BLaER1 treated with 17β-estradiol and CSF1 and Interleukin-3, amounts not matched to agents 10 nM and 100 nM (cell line): ENCODE results near the gene SLC7A1.
A peak's percentile ranks its signal among the peaks of the same experiment; 100 is the strongest.

ENCODE experiments used
- H3K27ac ChIP-seq, 11 experiments: shearing (Covaris generic); formaldehyde crosslinking; 2 replicates each; pipeline ENCODE4 v1.8.1; 2022
- H3K27me3 ChIP-seq, 11 experiments: shearing (Covaris generic); formaldehyde crosslinking; 2 replicates each; pipeline ENCODE4 v1.8.1; 2022
- H3K36me3 ChIP-seq, 11 experiments: shearing (Covaris generic); formaldehyde crosslinking; 2 replicates each; pipeline ENCODE4 v1.8.1; 2022
- H3K4me1 ChIP-seq, 10 experiments: shearing (Covaris generic); formaldehyde crosslinking; 2 replicates each; pipeline ENCODE4 v1.8.1; 2022
- H3K4me2 ChIP-seq, 11 experiments: shearing (Covaris generic); formaldehyde crosslinking; 2 replicates each; pipeline ENCODE4 v1.8.1; 2022
- H3K4me3 ChIP-seq, 10 experiments: shearing (Covaris generic); formaldehyde crosslinking; 2 replicates each; pipeline ENCODE4 v1.8.1; 2022
- H3K9ac ChIP-seq, 11 experiments: shearing (Covaris generic); formaldehyde crosslinking; 2 replicates each; pipeline ENCODE4 v1.8.1; 2022
- H3K9me3 ChIP-seq, 11 experiments: shearing (Covaris generic); formaldehyde crosslinking; replicated peaks in 1 of 11; 2 replicates each; pipeline ENCODE4 v1.8.1; 2022
- H4K20me1 ChIP-seq, 11 experiments: shearing (Covaris generic); formaldehyde crosslinking; 2 replicates each; pipeline ENCODE4 v1.8.1; 2022
- Cebpa-rat ChIP-seq, 11 experiments: shearing (Covaris generic); IDR thresholded peaks; 2 replicates each; pipeline ENCODE4 v1.8.1; 2022

SLC7A1 gene

DNA sequence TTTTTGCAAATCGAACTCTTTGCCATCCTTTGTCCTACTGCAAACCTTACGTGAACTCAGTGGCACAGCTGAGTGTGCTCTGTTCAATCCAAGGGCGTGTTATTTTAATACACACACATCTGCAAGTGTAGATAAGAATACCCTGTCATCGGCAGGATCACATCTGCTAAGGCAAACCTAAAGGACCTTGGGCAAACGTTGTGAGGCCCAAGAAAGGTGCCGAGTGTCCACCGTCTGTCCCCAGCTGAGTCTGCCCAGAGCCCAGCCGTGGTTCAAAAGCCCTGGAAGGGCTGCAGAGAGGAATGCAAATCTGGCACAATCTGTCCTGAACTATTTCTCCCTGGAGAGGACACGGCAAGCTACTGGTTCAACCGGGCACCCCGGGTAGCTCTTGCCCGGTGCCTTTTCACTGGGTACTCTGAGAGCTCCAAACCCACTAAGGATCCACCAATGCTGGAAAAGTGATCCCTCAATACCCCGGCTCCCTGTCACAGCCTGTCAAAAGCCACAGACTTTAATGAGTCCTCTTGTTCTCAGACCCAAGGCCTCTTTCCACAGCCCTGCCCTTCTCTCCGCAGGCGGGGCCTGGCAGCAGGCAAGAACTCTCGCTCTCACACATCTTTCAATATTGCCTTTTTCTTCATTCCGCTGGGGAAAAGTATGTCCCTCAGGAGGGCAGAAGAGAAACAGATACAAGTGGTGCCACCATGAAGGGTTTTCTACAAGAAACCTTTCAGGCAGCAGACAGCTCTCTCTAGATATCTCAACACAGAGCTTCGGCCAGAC, 17.0 kb downstream of the SLC7A1 start:
- H3K4me1 ChIP-seq: peaks cover 21 to 45% (median 32%) of the 10 kb centered on the region in 10 experiments
- H3K27me3 ChIP-seq: no peaks in the 10 kb centered on the region
- no peak for TF ChIP-seq Cebpa-rat (IDR thresholded peaks at IDR 0.05)
- H4K20me1 ChIP-seq: peaks cover 78 to 100% (median 100%) of the 10 kb centered on the region in 11 experiments
- peaks cover 3 to 66% (median 48%) of the 10 kb centered on the region in 11 experiments; a peak in 17 of 22 replicates for H3K36me3 ChIP-seq
- no peak overlapping the region for H3K4me2 ChIP-seq
- no peak overlapping the region for H3K4me3 ChIP-seq
- H3K9me3 ChIP-seq: peaks cover 0 to 10% (median 0%) of the 10 kb centered on the region in 11 experiments; a peak in 1 of 22 replicates
- no peak overlapping the region for H3K27ac ChIP-seq
- H3K9ac ChIP-seq: no peak overlapping the region

DNA sequence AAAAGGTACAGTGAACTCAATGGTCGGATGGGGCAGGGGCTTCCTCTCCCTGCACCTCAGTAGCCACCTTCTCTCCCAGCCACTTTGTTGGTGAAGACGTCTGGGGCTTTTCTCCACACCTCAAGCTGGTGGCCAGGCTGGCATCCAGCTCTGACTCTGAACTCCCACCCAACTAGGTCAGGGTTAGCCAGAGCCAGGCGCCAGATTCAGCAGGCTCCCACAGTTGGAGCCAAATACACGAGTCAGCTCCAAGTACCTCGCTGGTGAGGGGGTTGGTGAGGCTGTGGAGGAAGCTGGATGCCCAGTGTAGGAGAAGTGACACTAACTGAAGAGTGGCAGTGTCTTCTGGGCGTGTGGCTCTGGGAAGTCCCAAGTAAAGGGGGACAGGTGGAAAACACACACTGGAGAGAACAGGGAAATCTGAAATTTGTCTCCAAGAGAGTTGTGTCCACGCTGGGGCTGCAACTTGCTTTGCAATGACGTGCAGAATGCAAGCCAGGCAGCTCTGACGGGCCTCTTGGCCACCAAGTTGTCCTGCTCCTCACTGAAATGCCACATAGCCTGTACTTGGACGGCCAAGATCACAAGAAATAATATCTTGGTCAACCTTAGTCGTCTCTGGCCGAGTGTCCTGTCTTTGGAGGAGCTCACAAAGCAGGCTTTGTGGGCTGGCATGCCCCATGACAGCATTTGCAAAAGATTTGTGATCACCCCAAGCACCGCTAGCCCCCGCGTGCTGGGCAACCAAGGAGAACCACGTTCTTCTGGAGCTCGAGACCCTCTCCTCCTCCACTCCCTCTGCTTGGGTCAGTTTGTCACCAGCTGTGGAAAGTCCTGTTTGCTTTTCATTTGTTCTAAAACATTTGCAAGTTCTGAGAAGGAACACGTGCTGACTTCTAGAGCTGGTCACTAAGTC, 18.1 kb downstream of the SLC7A1 start:
- H4K20me1 ChIP-seq: peaks cover 78 to 100% (median 100%) of the 10 kb centered on the region in 11 experiments

DNA sequence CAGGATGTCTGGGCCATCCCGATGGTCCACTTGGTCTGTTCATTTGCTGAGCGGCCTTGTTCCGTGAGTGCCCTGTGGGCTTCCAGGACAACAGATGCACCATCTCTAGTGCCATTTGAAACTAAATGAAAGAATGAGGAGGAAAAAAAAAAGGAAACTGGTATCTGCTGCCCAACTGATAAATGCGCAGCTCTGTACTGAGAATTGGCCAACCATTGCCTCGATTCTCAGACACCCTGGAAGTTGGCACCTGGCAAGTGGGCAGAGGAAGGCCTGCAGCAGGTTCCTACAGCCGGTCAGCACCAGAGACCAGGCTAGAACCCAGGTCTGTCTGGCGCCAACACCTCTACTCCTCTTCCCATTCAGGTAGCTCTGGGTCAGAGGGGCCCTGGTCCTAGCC, 18.9 kb downstream of the SLC7A1 start:
- Histone ChIP-seq H4K20me1 (peaks cover 78 to 100% (median 100%) of the 10 kb centered on the region in 11 experiments; a peak in 21 of 22 replicates), H3K4me2 (no peak overlapping the region)

More for the DNA sequence above, 18.1 kb downstream of the SLC7A1 start:
- H3K9me3 ChIP-seq: peaks cover 0 to 10% (median 0%) of the 10 kb centered on the region in 11 experiments; a peak in 1 of 22 replicates
- H3K27me3 ChIP-seq: no peaks in the 10 kb centered on the region
- H3K4me2 ChIP-seq: peak overlapping the region in 2 of 11 experiments; percentile 29 to 43; a peak in 4 of 22 replicates
- no peak overlapping the region for H3K4me3 ChIP-seq
- H3K36me3 ChIP-seq: peaks cover 3 to 66% (median 52%) of the 10 kb centered on the region in 11 experiments; a peak in 17 of 22 replicates
- no peak for TF ChIP-seq Cebpa-rat (IDR thresholded peaks at IDR 0.05)
- H3K9ac ChIP-seq: no peak overlapping the region
- no peak overlapping the region for H3K27ac ChIP-seq
- H3K4me1 ChIP-seq: peaks cover 17 to 38% (median 28%) of the 10 kb centered on the region in 10 experiments

DNA sequence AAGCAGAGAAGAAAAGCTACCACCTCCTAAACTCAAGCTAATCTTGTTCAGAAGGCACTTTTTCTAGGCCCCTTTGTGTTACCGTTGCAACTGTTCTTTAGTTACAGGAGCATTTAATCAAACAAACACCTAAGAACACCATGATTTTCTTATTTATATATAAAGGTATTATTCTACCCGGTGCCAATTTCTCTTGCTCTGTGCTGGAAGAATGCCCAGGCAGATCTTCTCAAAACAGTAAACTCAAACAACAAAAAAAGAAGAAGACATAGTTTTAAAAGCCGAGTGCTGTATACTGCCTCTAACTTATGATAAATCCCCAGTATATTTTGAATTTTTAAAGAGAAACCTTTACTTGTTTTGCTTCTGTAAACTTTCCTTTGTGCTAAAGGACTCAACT, 20.4 kb downstream of the SLC7A1 start:
- Histone ChIP-seq H3K9me3 (peaks cover 0 to 10% (median 0%) of the 10 kb centered on the region in 11 experiments; a peak in 1 of 22 replicates), H3K36me3 (peaks cover 3 to 68% (median 52%) of the 10 kb centered on the region in 11 experiments; a peak in 18 of 22 replicates), H3K27ac (no peak overlapping the region), H3K27me3 (no peaks in the 10 kb centered on the region), H4K20me1 (peaks cover 75 to 100% (median 100%) of the 10 kb centered on the region in 11 experiments; a peak in 21 of 22 replicates), H3K4me2 (no peak overlapping the region), H3K9ac (no peak overlapping the region), H3K4me1 (peaks cover 11 to 38% (median 23%) of the 10 kb centered on the region in 10 experiments), H3K4me3 (no peak overlapping the region)
- no peak for TF ChIP-seq Cebpa-rat (IDR thresholded peaks at IDR 0.05)

More for the DNA sequence above, 18.9 kb downstream of the SLC7A1 start:
- H3K36me3 ChIP-seq: peaks cover 3 to 64% (median 51%) of the 10 kb centered on the region in 11 experiments; a peak in 18 of 22 replicates
- H3K27me3 ChIP-seq: no peaks in the 10 kb centered on the region
- H3K4me1 ChIP-seq: peaks cover 11 to 38% (median 25%) of the 10 kb centered on the region in 10 experiments
- H3K27ac ChIP-seq: no peak overlapping the region
- no peak overlapping the region for H3K9ac ChIP-seq
- H3K4me3 ChIP-seq: no peak overlapping the region
- H3K9me3 ChIP-seq: peaks cover 0 to 10% (median 0%) of the 10 kb centered on the region in 11 experiments; a peak in 1 of 22 replicates
- TF ChIP-seq Cebpa-rat (IDR thresholded peaks at IDR 0.05): no peak

DNA sequence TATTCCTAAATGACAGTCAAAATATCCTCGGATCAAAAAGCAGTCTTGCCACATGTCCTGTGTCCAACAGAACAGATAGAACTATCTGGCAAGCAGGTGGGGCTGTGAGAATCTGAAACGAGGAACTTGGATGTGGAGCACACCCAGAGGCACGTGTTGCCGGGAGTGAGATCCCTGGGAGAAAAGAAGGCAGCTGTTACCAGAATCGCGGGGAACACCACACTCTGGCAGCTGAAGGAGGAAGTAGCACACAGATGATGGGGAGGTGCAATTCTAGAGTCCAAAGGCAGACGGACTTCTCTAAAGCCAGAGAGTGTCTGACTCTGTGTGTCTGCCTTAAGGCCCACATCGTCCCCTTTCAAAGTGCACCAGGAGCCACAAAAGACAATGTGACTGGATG, 22.3 kb downstream of the SLC7A1 start:
- H3K4me3 ChIP-seq: no peak overlapping the region
- H3K27ac ChIP-seq: no peak overlapping the region
- peaks cover 8 to 65% (median 44%) of the 10 kb centered on the region in 11 experiments; a peak in 18 of 22 replicates for H3K36me3 ChIP-seq
- TF ChIP-seq Cebpa-rat (IDR thresholded peaks at IDR 0.05): no peak
- peak overlapping the region in 8 of 11 experiments; percentile 10 to 52 (median 35); a peak in 11 of 22 replicates for H3K4me2 ChIP-seq
- peaks cover 75 to 100% (median 100%) of the 10 kb centered on the region in 11 experiments; a peak in 21 of 22 replicates for H4K20me1 ChIP-seq
- H3K4me1 ChIP-seq: peaks cover 11 to 33% (median 16%) of the 10 kb centered on the region in 10 experiments; a peak in 19 of 20 replicates
- peaks cover 0 to 10% (median 0%) of the 10 kb centered on the region in 11 experiments; a peak in 1 of 22 replicates for H3K9me3 ChIP-seq
- no peak overlapping the region for H3K9ac ChIP-seq
- no peaks in the 10 kb centered on the region for H3K27me3 ChIP-seq

DNA sequence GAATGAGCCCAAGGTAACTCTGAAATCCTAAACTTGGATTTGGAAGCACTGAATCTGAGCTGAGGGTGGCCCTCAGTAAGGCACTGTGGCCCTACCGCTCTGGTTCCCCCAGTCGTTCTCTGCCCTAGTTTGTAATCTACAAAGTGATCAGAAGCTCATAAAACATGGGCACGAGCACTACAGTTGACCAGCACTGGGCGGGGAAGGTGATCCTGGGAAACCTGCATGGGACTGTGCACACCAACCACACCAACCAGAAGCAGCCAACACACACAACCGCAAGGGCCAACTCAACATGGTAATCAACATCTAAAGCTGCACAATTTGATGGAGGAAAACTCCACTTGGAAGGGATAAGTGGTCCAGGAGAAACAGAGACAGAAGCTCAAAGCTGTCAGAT, 22.9 kb downstream of the SLC7A1 start:
- no peak overlapping the region for H3K4me3 ChIP-seq
- no peak for TF ChIP-seq Cebpa-rat (IDR thresholded peaks at IDR 0.05)
- no peak overlapping the region for H3K4me2 ChIP-seq
- peaks cover 8 to 59% (median 42%) of the 10 kb centered on the region in 11 experiments; a peak in 18 of 22 replicates for H3K36me3 ChIP-seq
- H4K20me1 ChIP-seq: peaks cover 79 to 100% (median 100%) of the 10 kb centered on the region in 11 experiments; a peak in 21 of 22 replicates
- peaks cover 11 to 28% (median 16%) of the 10 kb centered on the region in 10 experiments; a peak in 19 of 20 replicates for H3K4me1 ChIP-seq
- peaks cover 0 to 10% (median 0%) of the 10 kb centered on the region in 11 experiments; a peak in 1 of 22 replicates for H3K9me3 ChIP-seq
- no peak overlapping the region for H3K27ac ChIP-seq
- no peaks in the 10 kb centered on the region for H3K27me3 ChIP-seq
- H3K9ac ChIP-seq: no peak overlapping the region

DNA sequence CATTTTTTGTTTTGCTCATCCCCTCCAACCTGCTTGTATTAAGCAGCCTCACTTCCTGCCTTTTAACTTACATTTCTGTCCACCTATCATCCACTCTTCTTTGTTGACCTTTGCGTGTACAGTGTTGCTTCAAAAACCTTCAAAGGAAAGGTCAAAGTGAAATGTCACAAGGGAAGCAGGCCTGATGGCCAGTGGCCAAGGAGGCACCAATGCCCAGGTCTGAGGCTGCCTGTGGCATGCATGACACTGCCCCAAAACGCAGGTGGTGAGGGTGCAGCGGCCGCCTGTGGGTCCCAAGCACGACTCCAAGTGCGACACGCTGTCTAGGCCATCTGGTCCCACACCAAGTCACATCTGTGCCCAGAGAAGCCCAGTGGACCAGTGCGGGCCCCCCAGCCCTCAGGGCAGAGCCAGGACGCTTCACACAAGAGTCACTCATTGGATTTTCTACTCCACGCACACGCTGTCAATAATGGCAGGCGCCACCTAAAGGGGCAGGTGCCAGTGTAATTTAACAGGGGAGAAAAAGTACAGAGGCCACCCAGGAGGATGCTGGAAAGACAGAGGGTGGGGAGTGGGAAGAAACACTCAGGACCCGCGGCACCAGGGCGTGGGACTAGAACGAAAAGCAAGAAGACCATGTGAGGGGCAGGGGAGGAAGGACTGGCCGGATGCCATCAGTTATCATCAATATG, 23.5 kb downstream of the SLC7A1 start:
- H3K27ac ChIP-seq: no peak overlapping the region
- peaks cover 11 to 23% (median 14%) of the 10 kb centered on the region in 10 experiments; a peak in 19 of 20 replicates for H3K4me1 ChIP-seq
- H3K27me3 ChIP-seq: no peaks in the 10 kb centered on the region
- peaks cover 79 to 100% (median 100%) of the 10 kb centered on the region in 11 experiments; a peak in 21 of 22 replicates for H4K20me1 ChIP-seq
- peaks cover 8 to 57% (median 39%) of the 10 kb centered on the region in 11 experiments; a peak in 18 of 22 replicates for H3K36me3 ChIP-seq
- no peak for TF ChIP-seq Cebpa-rat (IDR thresholded peaks at IDR 0.05)
- no peak overlapping the region for H3K4me3 ChIP-seq
- H3K4me2 ChIP-seq: no peak overlapping the region
- H3K9me3 ChIP-seq: peaks cover 0 to 7% (median 0%) of the 10 kb centered on the region in 11 experiments; a peak in 1 of 22 replicates
- H3K9ac ChIP-seq: no peak overlapping the region
